IMR-90 (cell line): ENCODE results near the gene SLC35D1. TPM values are rescaled to one million over a fixed set of nuclear protein-coding genes. Genes with fewer than 3 reads are reported as not detected.

ENCODE experiments used
- ATAC-seq: fragments of 200-7000 bp; cut with Tn5 transposase; 2 replicates; pipeline ENCODE4 v1.9.1; 2020; ENCODE audit warnings: low read depth, mild to moderate bottlenecking, moderate library complexity
- BruUV-seq: library from RNA; stranded (reverse); fragments of 400-500 nt; replicated peaks from 2 replicates; lab custom pipeline; 2021; lab: Mats Ljungman, UMichigan
- CTCF ChIA-PET: fragments of 300-600 bp; formaldehyde crosslinking; extraction: SDS; loops from one replicate; lab custom pipeline; 2021; ENCODE audit warnings: antibody characterized with exemption; lab: Yijun Ruan, JAX
- POLR2A ChIA-PET: fragments of 300-600 bp; sonication (Branson Sonifier 250); formaldehyde crosslinking; loops from one replicate; lab custom pipeline; 2022; ENCODE audit warnings: antibody characterized with exemption; ENCODE audit not compliant: unreplicated experiment; lab: Charles Lee
- DNase-seq: peaks from one replicate; pipeline ENCODE4 v3.0.0; 2013
- H2AFZ ChIP-seq: replicated peaks from 2 replicates; pipeline ENCODE3; 2013; ENCODE audit warnings: low read length, mild to moderate bottlenecking; ENCODE audit not compliant: poor library complexity
- H2AK5ac ChIP-seq: 2 replicates; pipeline ENCODE4 v1.6.1; 2013; ENCODE audit warnings: low read depth, low read length, inconsistent platforms
- H2AK9ac ChIP-seq: replicated peaks from 2 replicates; pipeline ENCODE3; 2013; ENCODE audit warnings: mild to moderate bottlenecking, low read depth, low read length, moderate library complexity; ENCODE audit not compliant: poor library complexity
- H2BK120ac ChIP-seq: 2 replicates; pipeline ENCODE4 v1.6.1; 2013; ENCODE audit warnings: low read depth, low read length, inconsistent platforms
- H2BK15ac ChIP-seq: 3 replicates; pipeline ENCODE4 v1.6.1; 2013; ENCODE audit warnings: low read depth, low read length, inconsistent platforms
- H2BK20ac ChIP-seq: 2 replicates; pipeline ENCODE4 v1.6.1; 2013; ENCODE audit warnings: low read depth, mild to moderate bottlenecking, inconsistent platforms, low read length, moderate library complexity
- H2BK5ac ChIP-seq: 2 replicates; pipeline ENCODE4 v1.6.1; 2013; ENCODE audit warnings: mild to moderate bottlenecking, low read depth, low read length, inconsistent platforms; ENCODE audit not compliant: poor library complexity, severe bottlenecking
- H3K14ac ChIP-seq: replicated peaks from 2 replicates; pipeline ENCODE4 v1.6.1; 2013; ENCODE audit warnings: low read depth, low read length, inconsistent platforms
- H3K18ac ChIP-seq: 2 replicates; pipeline ENCODE4 v1.6.1; 2013; ENCODE audit warnings: low read depth, low read length, control low read depth
- H3K23ac ChIP-seq: 2 replicates; pipeline ENCODE4 v1.6.1; 2013; ENCODE audit warnings: low read depth, low read length, inconsistent platforms
- H3K27ac ChIP-seq: 2 replicates; pipeline ENCODE4 v1.5.1; 2013; ENCODE audit warnings: mild to moderate bottlenecking, control low read depth, low read length; ENCODE audit not compliant: insufficient read depth
- H3K27me3 ChIP-seq: 2 replicates; pipeline ENCODE4 v1.6.1; 2013; ENCODE audit warnings: low read length; ENCODE audit not compliant: control insufficient read depth, insufficient read depth
- H3K36me3 ChIP-seq: 2 replicates; pipeline ENCODE4 v1.6.1; 2013; ENCODE audit warnings: low read length, mixed read lengths; ENCODE audit not compliant: control insufficient read depth, insufficient read depth
- H3K4ac ChIP-seq: 2 replicates; pipeline ENCODE4 v1.6.1; 2013; ENCODE audit warnings: low read depth, low read length, inconsistent platforms
- H3K4me1 ChIP-seq: 2 replicates; pipeline ENCODE4 v1.6.1; 2013; ENCODE audit warnings: low read length, mixed read lengths; ENCODE audit not compliant: control insufficient read depth, insufficient read depth
- H3K4me2 ChIP-seq: 2 replicates; pipeline ENCODE4 v1.6.1; 2013; ENCODE audit warnings: low read depth, mild to moderate bottlenecking, control low read depth, low read length, moderate library complexity
- H3K4me3 ChIP-seq: 2 replicates; pipeline ENCODE4 v1.5.1; 2013; ENCODE audit warnings: low read depth, mild to moderate bottlenecking, control low read depth, low read length, moderate library complexity; ENCODE audit not compliant: insufficient read depth
- H3K56ac ChIP-seq: 2 replicates; pipeline ENCODE4 v1.6.1; 2013; ENCODE audit warnings: low read length, inconsistent platforms; ENCODE audit not compliant: insufficient read depth; ENCODE audit errors: extremely low read depth
- H3K79me1 ChIP-seq, 2 experiments: 2 replicates each; pipeline ENCODE4 v1.6.1; 2013; ENCODE audit warnings: low read length in 2 of 2, inconsistent platforms in 1 of 2, low read depth in 1 of 2
- H3K9ac ChIP-seq: 2 replicates; pipeline ENCODE4 v1.6.1; 2013; ENCODE audit warnings: low read depth, low read length, control low read depth
- H3K9me1 ChIP-seq: 2 replicates; pipeline ENCODE4 v1.6.1; 2013; ENCODE audit warnings: low read length, inconsistent platforms; ENCODE audit not compliant: insufficient read depth
- H3K9me3 ChIP-seq: 2 replicates; pipeline ENCODE4 v1.6.1; 2013; ENCODE audit warnings: low read length; ENCODE audit not compliant: control insufficient read depth, insufficient read depth
- H4K20me1 ChIP-seq: 2 replicates; pipeline ENCODE4 v1.6.1; 2013; ENCODE audit warnings: low read length, inconsistent platforms; ENCODE audit not compliant: insufficient read depth
- H4K5ac ChIP-seq: 2 replicates; pipeline ENCODE4 v1.6.1; 2013; ENCODE audit warnings: mild to moderate bottlenecking, low read depth, low read length, control low read depth
- H4K8ac ChIP-seq, 2 experiments: 2 replicates each; pipeline ENCODE4 v1.6.1; 2013; ENCODE audit warnings: low read depth in 2 of 2, low read length in 2 of 2, control low read depth in 1 of 2, inconsistent platforms in 1 of 2
- H4K91ac ChIP-seq: 2 replicates; pipeline ENCODE4 v1.6.1; 2013; ENCODE audit warnings: low read depth, low read length, inconsistent platforms; ENCODE audit not compliant: insufficient read depth
- BHLHE40 ChIP-seq: fragments of 150-350 bp; IDR thresholded peaks from 2 replicates; pipeline ENCODE4 v1.6.1; 2016; ENCODE audit warnings: mild to moderate bottlenecking, low read depth, low read length
- CEBPB ChIP-seq: IDR thresholded peaks from 2 replicates; pipeline ENCODE4 v1.6.1; 2012; ENCODE audit warnings: low read depth, low read length, improper control_type of control experiment
- CHD1 ChIP-seq: IDR thresholded peaks from 2 replicates; pipeline ENCODE4 v1.6.1; 2012; ENCODE audit warnings: low read depth, low read length, improper control_type of control experiment
- CTCF ChIP-seq: conservative IDR thresholded peaks from 2 replicates; pipeline ENCODE4 v1.5.1; 2012; ENCODE audit warnings: mild to moderate bottlenecking, low read depth, low read length, improper control_type of control experiment
- FOS ChIP-seq: fragments of 150-350 bp; IDR thresholded peaks from 2 replicates; pipeline ENCODE4 v1.6.1; 2016; ENCODE audit warnings: low read depth, low read length
- MAFK ChIP-seq: IDR thresholded peaks from 2 replicates; pipeline ENCODE4 v1.6.1; 2012; ENCODE audit warnings: low read depth, low read length, improper control_type of control experiment
- MAZ ChIP-seq: IDR thresholded peaks from 2 replicates; pipeline ENCODE4 v1.6.1; 2012; ENCODE audit warnings: low read depth, mild to moderate bottlenecking, low read length, improper control_type of control experiment, moderate library complexity, borderline replicate concordance
- MXI1 ChIP-seq: IDR thresholded peaks from 2 replicates; pipeline ENCODE4 v1.6.1; 2012; ENCODE audit warnings: low read depth, mild to moderate bottlenecking, low read length, moderate library complexity, borderline replicate concordance
- NFE2L2 ChIP-seq: fragments of 150-350 bp; IDR thresholded peaks from 2 replicates; pipeline ENCODE4 v1.6.1; 2016; ENCODE audit warnings: low read depth, mild to moderate bottlenecking, low read length
- POLR2A ChIP-seq: IDR thresholded peaks from 2 replicates; pipeline ENCODE4 v1.6.1; 2012; ENCODE audit warnings: mild to moderate bottlenecking, low read depth, low read length
- RAD21 ChIP-seq: IDR thresholded peaks from 2 replicates; pipeline ENCODE4 v1.6.1; 2012; ENCODE audit warnings: low read length, improper control_type of control experiment
- RCOR1 ChIP-seq: IDR thresholded peaks from 2 replicates; pipeline ENCODE4 v1.6.1; 2012; ENCODE audit warnings: mild to moderate bottlenecking, low read length, improper control_type of control experiment; ENCODE audit not compliant: insufficient replicate concordance
- RFX5 ChIP-seq: IDR thresholded peaks from 2 replicates; pipeline ENCODE4 v1.8.0; 2012; ENCODE audit warnings: low read depth, mild to moderate bottlenecking, low read length, moderate library complexity
- SMC3 ChIP-seq: fragments of 150-350 bp; IDR thresholded peaks from 2 replicates; pipeline ENCODE4 v1.6.1; 2016; ENCODE audit warnings: low read depth, mild to moderate bottlenecking, antibody characterized with exemption, low read length, moderate library complexity
- USF2 ChIP-seq: fragments of 150-350 bp; IDR thresholded peaks from 2 replicates; pipeline ENCODE4 v1.6.1; 2017; ENCODE audit warnings: mild to moderate bottlenecking, antibody characterized with exemption, low read length, low read depth
- WGBS, 2 experiments: methylation state at CpG; one replicate each; pipeline versions ENCODE4 v1.1.5 to v1.1.7; 2013; ENCODE audit warnings: missing lambda C conversion rate in 2 of 2; ENCODE audit not compliant: insufficient read length in 1 of 2; ENCODE audit errors: extremely low coverage in 2 of 2; 5-methylcytosine and 5-hydroxymethylcytosine counted together
- dilution Hi-C: fragments of 300-500 bp; cut with HindIII; formaldehyde crosslinking; loops from one replicate; pipeline ENCODE4 v1.14.3; 2018; ENCODE audit warnings: low sequenced_read_pairs; ENCODE audit not compliant: unreplicated experiment
- in situ Hi-C: fragments of 300-500 bp; cut with MboI; formaldehyde crosslinking; loops from 3 replicates; pipeline ENCODE4 v1.14.3; 2019; ENCODE audit warnings: low sequenced_read_pairs, inconsistent platforms, mixed read lengths
- intact Hi-C: fragments of 100-400 bp; cut with micrococcal nuclease; formaldehyde crosslinking; loops from 2 replicates; pipeline ENCODE4 v1.10.0; 2022
- polyA plus RNA-seq, 3 experiments: library from polyadenylated mRNA; depleted of rRNA; stranded (reverse); fragments of >200 nt; gene quantifications; 2 replicates each; pipeline ENCODE4 v1.2.3, GENCODE V29; 2012; ENCODE audit warnings: low replicate concordance in 1 of 3
- total RNA-seq: library from RNA; depleted of rRNA; stranded (reverse); fragments of >200 nt; gene quantifications from 2 replicates; pipeline ENCODE4 v1.2.3, GENCODE V29; 2012
- TF ChIP-seq, protein P1 (sequence below): fragments of 150-350 bp; IDR thresholded peaks from 2 replicates; pipeline ENCODE4 v1.6.1; 2016; ENCODE audit warnings: low read depth, mild to moderate bottlenecking, low read length, moderate library complexity, borderline replicate concordance

SLC35D1 gene
- total and polyA plus RNA-seq, 2 of the 4 experiments (the other 2 are of a cell fraction) = 7.2 to 16.3 TPM

GRCh38 chr1:66968574-66968973 lies 85.4 kb downstream of the SLC35D1 start:
- Histone ChIP-seq H3K79me1 (peaks cover 3 to 10% of the 10 kb centered on the region in 2 experiments; a peak in 3 of 4 replicates), H3K9me3 (no peaks in the 10 kb centered on the region), H3K4me3 (no peak overlapping the region), H3K36me3 (peaks cover 20% of the 10 kb centered on the region), H4K5ac (no peak overlapping the region), H4K8ac (no peak overlapping the region), H3K18ac (no peak overlapping the region), H3K56ac (no peak overlapping the region), H3K4me1 (peaks cover 5% of the 10 kb centered on the region; the same call in 1 of the 2 replicates), H3K27ac (no peak overlapping the region), H3K9me1 (no peaks in the 10 kb centered on the region), H2BK120ac (no peak overlapping the region), H2AK9ac (no peak overlapping the region), H2AK5ac (no peak overlapping the region), H3K27me3 (no peaks in the 10 kb centered on the region), H3K23ac (no peak overlapping the region), H4K20me1 (no peaks in the 10 kb centered on the region), H4K91ac (no peak overlapping the region), H3K4ac (no peak overlapping the region), H3K9ac (no peak overlapping the region), H2BK20ac (no peak overlapping the region), H3K14ac (no peak overlapping the region), H2BK15ac (no peak overlapping the region), H3K4me2 (no peak overlapping the region), H2BK5ac (peak overlapping the region; percentile 70), H2AFZ (no peak overlapping the region)
- DNase-seq = peak; percentile 28
- in situ Hi-C loops (no loop called here), dilution Hi-C loops (no loop called here), intact Hi-C loops (loop anchor here (5.0 kb wide), 1 partner anchor 36 kb away; no protein-coding TSS in a partner anchor)
- TF ChIP-seq USF2 = no peak
- no peak for TF ChIP-seq FOS
- no peak for TF ChIP-seq RCOR1
- no peak for TF ChIP-seq CEBPB
- no peak for TF ChIP-seq CHD1
- no peak for TF ChIP-seq RFX5
- no peak for TF ChIP-seq SMC3
- TF ChIP-seq POLR2A = no peak
- TF ChIP-seq RAD21 = no peak
- TF ChIP-seq, protein P1, sequence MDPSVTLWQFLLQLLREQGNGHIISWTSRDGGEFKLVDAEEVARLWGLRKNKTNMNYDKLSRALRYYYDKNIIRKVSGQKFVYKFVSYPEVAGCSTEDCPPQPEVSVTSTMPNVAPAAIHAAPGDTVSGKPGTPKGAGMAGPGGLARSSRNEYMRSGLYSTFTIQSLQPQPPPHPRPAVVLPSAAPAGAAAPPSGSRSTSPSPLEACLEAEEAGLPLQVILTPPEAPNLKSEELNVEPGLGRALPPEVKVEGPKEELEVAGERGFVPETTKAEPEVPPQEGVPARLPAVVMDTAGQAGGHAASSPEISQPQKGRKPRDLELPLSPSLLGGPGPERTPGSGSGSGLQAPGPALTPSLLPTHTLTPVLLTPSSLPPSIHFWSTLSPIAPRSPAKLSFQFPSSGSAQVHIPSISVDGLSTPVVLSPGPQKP = no peak
- no peak for TF ChIP-seq NFE2L2
- no peak for TF ChIP-seq CTCF
- TF ChIP-seq MAZ = no peak
- no peak for TF ChIP-seq MAFK
- no peak for TF ChIP-seq MXI1
- TF ChIP-seq BHLHE40 = no peak
- ChIA-PET CTCF (no interaction called here), POLR2A (no interaction called here)
- peak; percentile 78 for ATAC-seq
- WGBS, 2 experiments = no CpG with 5 or more reads among the region's 3 CpGs
- no TSS peak for BruUV-seq
